Heart right ventricle (tissue), 16 donors: ENCODE measurements around the gene KPNA2. TPM values are rescaled to one million over a fixed set of nuclear protein-coding genes. Genes with fewer than 3 reads are reported as not detected.
"Not testable (repeated sequence)": the region's sequence is repeated elsewhere in the genome, so short reads cannot be mapped to it uniquely, and the experiment has no call there.

Experiments
- ATAC-seq, 8 donors: fragments of 200-7000 bp; cut with Tn5 transposase; one replicate each; pipeline ENCODE4 v1.9.1; 2020; ENCODE audit warnings: mild to moderate bottlenecking in 8 of 8, moderate library complexity in 8 of 8, moderate number of reproducible peaks in 1 of 8
- DNase-seq, 2 donors: peaks; one replicate each; pipeline ENCODE4 v3.0.0-alpha.2; 2020
- H3K27ac ChIP-seq, 10 donors: fragments of 200-600 bp; sonication (generic) in 2 of 10; one replicate each; pipeline versions ENCODE4 v1.5.0 to v1.8.0; 2020 to 2022; ENCODE audit warnings: mild to moderate bottlenecking in 3 of 10
- H3K27me3 ChIP-seq, 7 donors: fragments of 200-600 bp; one replicate each; pipeline ENCODE4 v1.8.0; 2021 to 2022; ENCODE audit warnings: mild to moderate bottlenecking in 2 of 7
- H3K36me3 ChIP-seq, 9 donors: fragments of 200-600 bp; sonication (generic) in 1 of 9; one replicate each; pipeline versions ENCODE4 v1.5.0 to v1.8.0; 2020 to 2022; ENCODE audit warnings: mild to moderate bottlenecking in 2 of 9
- H3K4me1 ChIP-seq, 9 donors: fragments of 200-600 bp; sonication (generic) in 1 of 9; one replicate each; pipeline versions ENCODE4 v1.5.0 to v1.8.0; 2020 to 2022; ENCODE audit warnings: mild to moderate bottlenecking in 4 of 9
- H3K4me3 ChIP-seq, 10 donors: fragments of 200-600 bp; sonication (generic) in 2 of 10; one replicate each; pipeline versions ENCODE4 v1.5.0 to v1.8.0; 2020 to 2022; ENCODE audit warnings: mild to moderate bottlenecking in 7 of 10, moderate library complexity in 2 of 10
- H3K9me3 ChIP-seq, 11 donors: fragments of 200-600 bp in 10 of 11; sonication (generic) in 2 of 11; one replicate each; pipeline versions ENCODE4 v1.5.0 to v1.8.0; 2013 to 2022; ENCODE audit warnings: mild to moderate bottlenecking in 2 of 11, control low read depth in 1 of 11, moderate library complexity in 1 of 11
- WGBS, 2 donors: extraction: QIAGEN DNeasy Blood & Tissue Kit; methylation state at CpG; one replicate each; pipeline ENCODE4 v1.1.7; 2013; ENCODE audit warnings: inconsistent platforms in 1 of 2; 5-methylcytosine and 5-hydroxymethylcytosine counted together
- intact Hi-C, 10 donors: fragments of 100-400 bp; cut with DNase I; formaldehyde crosslinking; loops; one replicate each; pipeline versions ENCODE4 v1.11.1 to v1.14.2; 2022
- polyA plus RNA-seq, 2 donors: library from polyadenylated mRNA; stranded (reverse); fragments of 200-250 nt; gene quantifications; one replicate each; pipeline ENCODE4 v1.2.3, GENCODE V29; 2013
- total RNA-seq, 10 donors: library from RNA; stranded (reverse); fragmentation: NEBNext Ultra II Directional in 3 of 10; extraction: Animal tissue kit (Norgen Biotek cat#: 25700) in 3 of 10; gene quantifications; one replicate each; pipeline versions ENCODE4 v1.2.1 to v1.2.4, GENCODE V29; 2021 to 2023
- TF ChIP-seq, protein P1 (sequence below), 9 donors: fragments of 200-600 bp; sonication (generic) in 2 of 9; IDR thresholded peaks; one replicate each; pipeline versions ENCODE4 v1.5.0 to v1.8.0; 2021 to 2022; ENCODE audit warnings: antibody characterized with exemption in 9 of 9, mild to moderate bottlenecking in 5 of 9, moderate library complexity in 1 of 9
- donor health status: Arrhythmogenic right ventricular cardiomyopathy.
- donor health status: ischemic (EF 13 %, LVEDD 7.1; RV severe dilation, severe dysfunction).
- donor health status: healthy with polysubstance abuse.
- donor health status: DM: no; HTN: yes; CAD: no.
- donor health status: DM: no; HTN: no; CAD: no.
- donor health status: ischemic (EF 25% LVEDD 6.9; RV normal size, moderate dysfunction).
- donor health status: ischemic (EF 25% LVEDD 5.7; RV mildly dilated, moderate dysfunction).
- donor health status: healthy.
- donor health status: DM: yes; HTN: yes; CAD: no.
- donor health status: Ischemic cardiomyopathy.
- donor health status: ischemic (EF 35%, LVEDD 5.7; RV mildly dilated, moderate dysfunction).
- donor health status: nonischemic (EF 11% LVEDD 7.7; RV severe dilation, severe dysfunction).
- donor health status: DM: yes; HTN: yes; CAD: no.
- donor health status: PGD.
- donor health status: ischemic (EF 29% LVEDD 5.4; RV normal size, mild dysfunction).
- donor health status: nonischemic (EF 23%, LVEDD 6.1; RV moderate dilation, normal function).

Gene KPNA2
- total and polyA plus RNA-seq, 12 donors, result 6.1 to 33.3 (median 18.8) TPM

DNA sequence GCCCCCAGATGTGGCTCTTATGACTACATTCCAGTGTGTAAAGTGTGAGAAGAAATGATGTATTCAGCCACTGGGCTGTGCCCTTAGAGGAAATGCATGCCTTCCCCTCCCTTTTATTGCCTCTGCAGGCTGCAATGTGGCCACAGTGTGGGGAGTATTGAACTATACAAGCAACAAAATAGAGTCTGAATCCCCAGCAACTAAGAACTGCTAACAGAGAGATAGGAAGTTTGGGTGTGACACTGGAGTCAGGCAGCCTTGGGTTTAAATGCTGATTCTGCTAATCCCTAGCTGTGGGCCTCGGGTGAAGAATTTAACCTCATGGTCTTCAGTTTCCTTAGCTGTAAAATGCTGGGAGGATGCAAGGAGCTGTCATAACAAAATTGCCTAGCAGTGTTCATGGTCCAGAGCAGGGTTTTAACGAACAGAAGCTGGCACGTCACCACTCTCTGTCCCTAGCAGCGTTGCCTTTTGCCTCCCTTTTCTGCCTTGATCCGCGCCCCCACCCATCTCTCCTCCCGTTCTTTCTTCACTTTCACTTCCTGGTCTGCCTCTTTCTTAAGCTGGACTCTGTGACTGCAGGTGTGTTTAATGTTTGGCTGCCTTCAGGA, 50.3 kb downstream of the KPNA2 start:
- peaks cover 0 to 45% (median 9%) of the 10 kb centered on the region in 9 donors for H3K4me1 ChIP-seq
- peak in 3 of 8 donors; percentile 19 to 48 (median 23) for ATAC-seq
- no peaks in the 10 kb centered on the region for H3K27me3 ChIP-seq
- intact Hi-C loops, result no loop called here
- peak overlapping the region in 4 of 10 donors; percentile 1 to 31 (median 19) for H3K27ac ChIP-seq
- H3K4me3 ChIP-seq, result no peak overlapping the region
- H3K9me3 ChIP-seq, result no peaks in the 10 kb centered on the region
- H3K36me3 ChIP-seq, result no peaks in the 10 kb centered on the region
- TF ChIP-seq, protein P1, sequence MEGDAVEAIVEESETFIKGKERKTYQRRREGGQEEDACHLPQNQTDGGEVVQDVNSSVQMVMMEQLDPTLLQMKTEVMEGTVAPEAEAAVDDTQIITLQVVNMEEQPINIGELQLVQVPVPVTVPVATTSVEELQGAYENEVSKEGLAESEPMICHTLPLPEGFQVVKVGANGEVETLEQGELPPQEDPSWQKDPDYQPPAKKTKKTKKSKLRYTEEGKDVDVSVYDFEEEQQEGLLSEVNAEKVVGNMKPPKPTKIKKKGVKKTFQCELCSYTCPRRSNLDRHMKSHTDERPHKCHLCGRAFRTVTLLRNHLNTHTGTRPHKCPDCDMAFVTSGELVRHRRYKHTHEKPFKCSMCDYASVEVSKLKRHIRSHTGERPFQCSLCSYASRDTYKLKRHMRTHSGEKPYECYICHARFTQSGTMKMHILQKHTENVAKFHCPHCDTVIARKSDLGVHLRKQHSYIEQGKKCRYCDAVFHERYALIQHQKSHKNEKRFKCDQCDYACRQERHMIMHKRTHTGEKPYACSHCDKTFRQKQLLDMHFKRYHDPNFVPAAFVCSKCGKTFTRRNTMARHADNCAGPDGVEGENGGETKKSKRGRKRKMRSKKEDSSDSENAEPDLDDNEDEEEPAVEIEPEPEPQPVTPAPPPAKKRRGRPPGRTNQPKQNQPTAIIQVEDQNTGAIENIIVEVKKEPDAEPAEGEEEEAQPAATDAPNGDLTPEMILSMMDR (IDR thresholded peaks at IDR 0.05), result no peak
- DNase-seq, result no peak
- WGBS, 2 donors, result 67 to 70% methylated on average over 7 of the region's 7 CpGs

DNA sequence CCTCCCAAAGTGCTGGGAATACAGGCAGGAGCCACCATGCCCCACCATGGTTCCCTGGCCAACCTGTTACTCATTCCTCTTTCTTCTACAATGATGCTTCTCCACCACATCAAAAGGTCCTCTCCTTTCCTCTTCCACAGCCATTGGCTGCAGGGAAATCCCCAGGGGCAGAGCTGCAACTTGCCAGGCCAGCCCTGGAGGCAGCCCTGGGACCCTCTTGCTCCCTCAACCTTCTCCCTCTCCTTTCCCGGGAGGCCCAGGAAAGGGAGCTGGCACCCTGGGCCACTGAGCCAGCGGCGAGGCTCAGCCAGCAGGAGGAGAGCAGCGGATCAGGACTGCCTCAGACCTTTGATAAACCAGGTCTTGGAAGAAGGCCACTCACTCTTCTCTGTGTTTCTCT, 51.1 kb downstream of the KPNA2 start:
- H3K9me3 ChIP-seq, DNase-seq, H3K36me3 ChIP-seq, H3K4me3 ChIP-seq, H3K27me3 ChIP-seq, intact Hi-C loops, ATAC-seq: not testable (repeated sequence)
- 75 to 85% methylated on average over 4 of the region's 4 CpGs for WGBS, 2 donors
- H3K27ac ChIP-seq, result peak overlapping the region in 1 of 10 donors; percentile 31
- H3K4me1 ChIP-seq, result peaks cover 0 to 45% (median 9%) of the 10 kb centered on the region in 9 donors

DNA sequence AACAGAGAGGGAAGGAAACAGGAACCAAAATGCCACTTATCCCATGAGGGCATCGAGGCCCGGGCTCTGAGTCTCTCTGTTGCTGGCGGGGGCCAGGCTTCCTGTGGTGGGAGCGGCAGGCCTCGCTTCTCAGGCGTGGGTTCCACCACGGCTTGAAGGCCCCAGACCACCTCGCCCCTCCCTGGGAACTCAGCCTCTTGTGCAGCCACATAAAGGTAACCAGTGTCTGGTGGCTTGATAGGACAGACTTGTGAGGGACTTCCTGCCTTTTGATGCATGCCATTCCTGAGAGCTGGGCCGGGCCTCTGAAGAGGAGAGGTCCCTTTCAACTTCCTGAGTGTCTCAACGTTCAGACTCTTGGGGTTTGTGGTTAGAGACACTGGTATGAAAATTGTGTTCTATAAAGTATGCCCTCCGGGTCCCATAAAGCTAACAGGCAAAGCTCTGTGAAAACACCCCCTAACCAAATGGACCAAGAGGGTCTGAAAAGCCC, 51.6 kb downstream of the KPNA2 start:
- ATAC-seq, result not testable (repeated sequence)

DNA sequence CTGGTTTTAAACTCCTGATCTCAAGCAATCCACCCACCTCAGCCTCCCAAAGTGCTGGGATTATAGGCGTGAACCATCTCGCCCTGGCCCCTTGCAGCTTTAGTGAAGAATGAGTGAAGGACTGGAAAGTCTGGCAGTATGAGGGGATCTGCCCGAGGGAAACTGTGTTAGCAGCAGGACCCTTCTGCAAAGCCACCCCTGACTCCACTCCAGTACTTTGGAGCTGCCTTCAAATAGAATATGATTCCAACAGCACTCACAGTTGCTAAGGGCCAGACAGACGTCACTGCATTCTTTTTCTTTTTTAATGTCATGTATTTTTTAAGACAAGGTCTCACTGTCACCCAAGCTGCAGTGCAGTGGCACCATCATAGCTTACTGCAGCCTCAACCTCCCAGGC, 52.3 kb downstream of the KPNA2 start:
- intact Hi-C loops, result no loop called here
- Histone ChIP-seq H3K4me1 (peaks cover 0 to 45% (median 9%) of the 10 kb centered on the region in 9 donors), H3K9me3 (no peaks in the 10 kb centered on the region), H3K27ac (no peak overlapping the region), H3K27me3 (no peaks in the 10 kb centered on the region), H3K4me3 (no peak overlapping the region), H3K36me3 (no peaks in the 10 kb centered on the region)
- ATAC-seq (peak in 2 of 8 donors; percentile 29 to 57), DNase-seq (no peak)
- WGBS, 2 donors, result 77 to 79% methylated on average over 4 of the region's 4 CpGs
- TF ChIP-seq, protein P1 (IDR thresholded peaks at IDR 0.05), result no peak

More for the DNA sequence above, 51.6 kb downstream of the KPNA2 start:
- H3K36me3 ChIP-seq, H3K4me3 ChIP-seq, intact Hi-C loops, H3K9me3 ChIP-seq, DNase-seq, H3K27ac ChIP-seq, H3K27me3 ChIP-seq: not testable (repeated sequence)
- H3K4me1 ChIP-seq, result peaks cover 0 to 45% (median 9%) of the 10 kb centered on the region in 9 donors
- WGBS, 2 donors, result 75 to 81% methylated on average over 10 of the region's 11 CpGs

DNA sequence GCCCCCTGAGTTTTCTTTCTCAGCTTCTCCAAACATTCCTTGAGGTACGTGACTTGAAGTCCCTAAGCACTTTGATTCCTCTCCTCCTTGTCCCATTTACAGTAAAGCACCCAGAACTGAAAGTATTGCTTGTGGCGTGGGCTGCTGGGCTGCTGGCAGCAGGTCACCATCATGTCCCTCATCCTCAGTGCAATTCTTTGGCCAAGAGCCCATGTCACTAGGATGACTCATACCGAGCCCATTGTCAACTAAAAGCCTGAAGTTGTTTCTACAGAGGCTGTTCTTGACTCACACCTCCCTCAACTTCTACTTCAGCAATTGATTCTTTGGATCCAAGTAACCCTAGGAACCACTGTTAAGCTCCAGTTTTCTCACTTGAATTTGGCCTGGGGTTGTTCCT, 54.3 kb downstream of the KPNA2 start:
- Histone ChIP-seq H3K27me3 (no peaks in the 10 kb centered on the region), H3K4me1 (peaks cover 0 to 45% (median 9%) of the 10 kb centered on the region in 9 donors), H3K4me3 (no peak overlapping the region), H3K27ac (peak overlapping the region in 1 of 10 donors; percentile 36), H3K36me3 (no peaks in the 10 kb centered on the region), H3K9me3 (no peaks in the 10 kb centered on the region)
- peak; percentile 61 to 93 (median 86) for ATAC-seq
- peak in 1 of 2 donors; percentile 72 for DNase-seq
- TF ChIP-seq, protein P1 (IDR thresholded peaks at IDR 0.05), result no peak
- 21 to 23% methylated on average over 3 of the region's 3 CpGs for WGBS, 2 donors
- intact Hi-C loops, result no loop called here
